H1 (cell line): Measurements from ENCODE around the gene CSPG5. TPM values are rescaled to one million over a fixed set of nuclear protein-coding genes. Genes with fewer than 3 reads are reported as not detected.
A peak's percentile ranks its signal among the peaks of the same experiment; 100 is the strongest.

ENCODE experiments used
- CTCF ChIA-PET: fragments of 300-600 bp; sonication (Branson Sonifier 250); formaldehyde crosslinking; loops from one replicate; lab custom pipeline; 2021; ENCODE audit not compliant: partially characterized antibody; lab: Charles Lee
- POLR2A ChIA-PET: fragments of 300-600 bp; sonication (Branson Sonifier 250); formaldehyde crosslinking; loops from one replicate; lab custom pipeline; 2021; ENCODE audit warnings: inconsistent platforms; ENCODE audit not compliant: partially characterized antibody; lab: Charles Lee
- DNase-seq, 2 experiments: peaks; one replicate each; pipeline versions ENCODE4 v3.0.0 to v3.0.0-alpha.2; 2010 to 2022; ENCODE audit warnings: low spot score in 2 of 2, low read depth in 1 of 2, mixed read lengths in 1 of 2
- FAIRE-seq: peaks from 2 replicates; lab custom pipeline; 2011; peaks lifted over from hg19 to GRCh38; lab: Jason Lieb, UNC
- H2AFZ ChIP-seq: 2 replicates; pipeline ENCODE4 v1.8.1; 2012; ENCODE audit warnings: low read length, inconsistent platforms
- H2AK5ac ChIP-seq: 2 replicates; pipeline ENCODE4 v1.6.1; 2013; ENCODE audit warnings: low read depth, low read length
- H2BK120ac ChIP-seq: replicated peaks from 2 replicates; pipeline ENCODE3; 2013; ENCODE audit warnings: low read depth, low read length, inconsistent platforms
- H2BK12ac ChIP-seq: 2 replicates; pipeline ENCODE4 v1.6.1; 2013; ENCODE audit warnings: low read depth, low read length
- H2BK15ac ChIP-seq: 2 replicates; pipeline ENCODE4 v1.6.1; 2013; ENCODE audit warnings: low read length
- H2BK20ac ChIP-seq: 2 replicates; pipeline ENCODE4 v1.6.1; 2013; ENCODE audit warnings: low read length
- H2BK5ac ChIP-seq: 2 replicates; pipeline ENCODE4 v1.6.1; 2013; ENCODE audit warnings: low read depth, low read length
- H3K14ac ChIP-seq: 2 replicates; pipeline ENCODE4 v1.6.1; 2013; ENCODE audit warnings: inconsistent platforms; ENCODE audit not compliant: insufficient read length
- H3K18ac ChIP-seq: 2 replicates; pipeline ENCODE4 v1.6.1; 2013; ENCODE audit warnings: low read length; ENCODE audit errors: extremely low read depth
- H3K23ac ChIP-seq: 2 replicates; pipeline ENCODE4 v1.6.1; 2013; ENCODE audit warnings: inconsistent platforms; ENCODE audit not compliant: insufficient read length
- H3K23me2 ChIP-seq: 2 replicates; pipeline ENCODE4 v1.6.1; 2013; ENCODE audit warnings: low read depth, low read length
- H3K27ac ChIP-seq: 2 replicates; pipeline ENCODE4 v1.6.1; 2011; ENCODE audit warnings: low read depth, low read length, inconsistent platforms
- H3K27me3 ChIP-seq, 4 experiments: replicated peaks in 1 of 4; 1 replicate in 1 of 4; 2 replicates in 3 of 4; pipeline versions ENCODE4 v1.6.1 to v1.8.1; 2011 to 2013; ENCODE audit warnings: low read length in 3 of 4, mild to moderate bottlenecking in 3 of 4, inconsistent platforms in 2 of 4, mixed read lengths in 2 of 4, moderate library complexity in 1 of 4; ENCODE audit not compliant: control insufficient read depth in 3 of 4, insufficient read depth in 3 of 4; ENCODE audit errors: extremely low read depth in 1 of 4
- H3K36me3 ChIP-seq, 4 experiments: 2 replicates each; pipeline versions ENCODE4 v1.6.1 to v1.8.1; 2011 to 2013; ENCODE audit warnings: mild to moderate bottlenecking in 4 of 4, low read length in 3 of 4, moderate library complexity in 2 of 4, control low read depth in 1 of 4, inconsistent platforms in 1 of 4; ENCODE audit not compliant: insufficient read depth in 4 of 4, control insufficient read depth in 2 of 4
- H3K4ac ChIP-seq: replicated peaks from 2 replicates; pipeline ENCODE3; 2013; ENCODE audit warnings: low read length, low read depth, mixed read lengths, inconsistent platforms; ENCODE audit not compliant: insufficient read length
- H3K4me1 ChIP-seq, 4 experiments: replicated peaks in 1 of 4; 1 replicate in 1 of 4; 2 replicates in 3 of 4; pipeline versions ENCODE4 v1.6.1 to v1.8.1; 2011 to 2013; ENCODE audit warnings: low read length in 3 of 4, inconsistent platforms in 2 of 4, mixed read lengths in 1 of 4; ENCODE audit not compliant: insufficient read depth in 4 of 4, control insufficient read depth in 3 of 4
- H3K4me2 ChIP-seq, 2 experiments: 2 replicates each; pipeline versions ENCODE4 v1.6.1 to v1.8.1; 2011 to 2013; ENCODE audit warnings: low read depth in 2 of 2, low read length in 2 of 2, control low read depth in 1 of 2, inconsistent platforms in 1 of 2, mild to moderate bottlenecking in 1 of 2; ENCODE audit not compliant: insufficient read depth in 1 of 2
- H3K4me3 ChIP-seq, 4 experiments: fragments of 200-600, 300-600 bp in 1 of 4; sonication (generic), shearing (Covaris generic), sonication (Bioruptor Twin) in 1 of 4; 2 replicates each; pipeline versions ENCODE4 v1.5.1 to v1.8.1; 2011 to 2016; ENCODE audit warnings: low read length in 4 of 4, low read depth in 3 of 4, control low read depth in 2 of 4, inconsistent platforms in 2 of 4, mild to moderate bottlenecking in 2 of 4, mixed read lengths in 1 of 4, moderate library complexity in 1 of 4; ENCODE audit not compliant: insufficient read depth in 2 of 4; ENCODE audit errors: extremely low read depth in 1 of 4
- H3K56ac ChIP-seq: replicated peaks from 2 replicates; pipeline ENCODE3; 2013; ENCODE audit warnings: low read depth, mild to moderate bottlenecking, mixed read lengths, low read length, inconsistent platforms; ENCODE audit not compliant: insufficient read length
- H3K79me1 ChIP-seq: 2 replicates; pipeline ENCODE4 v1.6.1; 2013; ENCODE audit warnings: low read depth, low read length, control low read depth
- H3K79me2 ChIP-seq, 2 experiments: 2 replicates each; pipeline versions ENCODE4 v1.6.1 to v1.8.1; 2012 to 2013; ENCODE audit warnings: low read length in 2 of 2, mild to moderate bottlenecking in 2 of 2, inconsistent platforms in 1 of 2; ENCODE audit not compliant: insufficient read depth in 2 of 2, control insufficient read depth in 1 of 2
- H3K9ac ChIP-seq, 4 experiments: replicated peaks in 1 of 4; 1 replicate in 1 of 4; 2 replicates in 3 of 4; pipeline versions ENCODE4 v1.6.1 to v1.8.1; 2011 to 2013; ENCODE audit warnings: low read depth in 3 of 4, low read length in 3 of 4, control low read depth in 2 of 4, mild to moderate bottlenecking in 2 of 4, moderate library complexity in 2 of 4, inconsistent platforms in 1 of 4; ENCODE audit errors: extremely low read depth in 1 of 4
- H3K9me3 ChIP-seq, 2 experiments: 2 replicates each; pipeline versions ENCODE4 v1.6.1 to v1.8.1; 2012 to 2013; ENCODE audit warnings: mild to moderate bottlenecking in 2 of 2, moderate library complexity in 2 of 2, control low read depth in 1 of 2, inconsistent platforms in 1 of 2, low read depth in 1 of 2, low read length in 1 of 2, mixed read lengths in 1 of 2; ENCODE audit not compliant: insufficient read depth in 2 of 2
- H4K20me1 ChIP-seq, 2 experiments: replicated peaks in 1 of 2; 2 replicates each; pipeline versions ENCODE3 to v1.8.1; 2011 to 2013; ENCODE audit warnings: inconsistent platforms in 2 of 2, low read length in 2 of 2, mild to moderate bottlenecking in 1 of 2; ENCODE audit not compliant: insufficient read depth in 2 of 2, control insufficient read depth in 1 of 2
- H4K5ac ChIP-seq: 2 replicates; pipeline ENCODE4 v1.6.1; 2013; ENCODE audit warnings: low read length, low read depth, mixed read lengths, inconsistent platforms; ENCODE audit not compliant: insufficient read length
- H4K8ac ChIP-seq: 2 replicates; pipeline ENCODE4 v1.8.0; 2013; ENCODE audit warnings: mild to moderate bottlenecking, moderate library complexity, low read length, inconsistent platforms; ENCODE audit not compliant: insufficient read depth; ENCODE audit errors: extremely low read depth
- H4K91ac ChIP-seq: replicated peaks from 2 replicates; pipeline ENCODE3; 2013; ENCODE audit warnings: low read length, mixed read lengths, inconsistent platforms; ENCODE audit not compliant: insufficient read length
- ATF3 ChIP-seq: IDR thresholded peaks from 2 replicates; pipeline ENCODE4 v1.6.1; 2011; ENCODE audit warnings: low read depth, mild to moderate bottlenecking, low read length; ENCODE audit not compliant: insufficient read depth
- BRCA1 ChIP-seq: IDR thresholded peaks from 2 replicates; pipeline ENCODE4 v1.6.1; 2012; ENCODE audit warnings: low read depth, low read length, improper control_type of control experiment
- CHD1 ChIP-seq: IDR thresholded peaks from 2 replicates; pipeline ENCODE4 v1.6.1; 2012; ENCODE audit warnings: low read depth, low read length, improper control_type of control experiment
- CHD2 ChIP-seq: IDR thresholded peaks from 2 replicates; pipeline ENCODE4 v1.6.1; 2012; ENCODE audit warnings: low read length, improper control_type of control experiment
- CREB1 ChIP-seq: IDR thresholded peaks from 2 replicates; pipeline ENCODE4 v1.6.1; 2012; ENCODE audit warnings: inconsistent platforms
- KDM4A ChIP-seq: IDR thresholded peaks from one replicate; pipeline ENCODE4 v1.7.1; 2012; ENCODE audit warnings: low read depth, mild to moderate bottlenecking, moderate library complexity, low read length, inconsistent platforms; ENCODE audit not compliant: severe bottlenecking
- POLR2A ChIP-seq, 2 experiments: IDR thresholded peaks; 1 replicate in 1 of 2; 2 replicates in 1 of 2; pipeline ENCODE4 v1.6.1; 2011; ENCODE audit warnings: low read depth in 2 of 2, low read length in 2 of 2, mild to moderate bottlenecking in 2 of 2; ENCODE audit errors: control extremely low read depth in 1 of 2
- POLR2AphosphoS5 ChIP-seq: IDR thresholded peaks from 2 replicates; pipeline ENCODE4 v1.6.1; 2011; ENCODE audit warnings: low read depth, low read length
- RAD21 ChIP-seq, 2 experiments: IDR thresholded peaks in 1 of 2; conservative IDR thresholded peaks in 1 of 2; 2 replicates each; pipeline ENCODE4 v1.6.1; 2011; ENCODE audit warnings: low read depth in 2 of 2, low read length in 2 of 2, improper control_type of control experiment in 1 of 2, inconsistent platforms in 1 of 2, mild to moderate bottlenecking in 1 of 2, moderate library complexity in 1 of 2
- RBBP5 ChIP-seq: IDR thresholded peaks from 2 replicates; pipeline ENCODE4 v1.7.1; 2012; ENCODE audit warnings: low read depth, mild to moderate bottlenecking, inconsistent platforms, low read length, moderate library complexity, borderline replicate concordance
- SIRT6 ChIP-seq: IDR thresholded peaks from one replicate; pipeline ENCODE4 v1.7.1; 2012; ENCODE audit warnings: low read length, inconsistent platforms
- SRF ChIP-seq: IDR thresholded peaks from 2 replicates; pipeline ENCODE4 v1.6.1; 2011; ENCODE audit warnings: mild to moderate bottlenecking, low read depth, low read length, moderate library complexity
- TAF1 ChIP-seq: IDR thresholded peaks from 2 replicates; pipeline ENCODE4 v1.6.1; 2011; ENCODE audit warnings: mild to moderate bottlenecking, low read depth, low read length
- TEAD4 ChIP-seq: IDR thresholded peaks from 2 replicates; pipeline ENCODE4 v1.6.1; 2012; ENCODE audit warnings: low read depth, low read length, inconsistent platforms, mixed read lengths
- WGBS, 2 experiments: shearing (Covaris generic) in 1 of 2; methylation state at CpG; one replicate each; pipeline versions ENCODE4 v1.1.6 to v1.1.7; 2013 to 2015; ENCODE audit warnings: low lambda C conversion rate in 2 of 2, mixed read lengths in 2 of 2, inconsistent platforms in 1 of 2, low coverage in 1 of 2, missing lambda C conversion rate in 1 of 2; ENCODE audit not compliant: insufficient replicate concordance in 2 of 2, insufficient coverage in 1 of 2, insufficient read length in 1 of 2; ENCODE audit errors: extremely low coverage in 1 of 2, missing lambda C conversion rate in 1 of 2; 5-methylcytosine and 5-hydroxymethylcytosine counted together
- polyA plus RNA-seq, 7 experiments: library from polyadenylated mRNA; depleted of rRNA in 3 of 7; stranded (reverse) in 5 of 7; unstranded in 2 of 7; fragments of >200 nt in 5 of 7; fragments of 200-250 nt in 2 of 7; gene quantifications; 1 replicate in 5 of 7; 2 replicates in 1 of 7; 4 replicates in 1 of 7; pipeline versions ENCODE4 v1.2.1 to v1.2.3, GENCODE V29; 2011 to 2013; ENCODE audit warnings: missing spikeins in 2 of 7, mixed read lengths in 2 of 7
- total RNA-seq: library from RNA; stranded (reverse); fragmentation: NEBNext Ultra II Directional; extraction: Animal tissue kit (Norgen Biotek cat#: 25700); gene quantifications from 2 replicates; pipeline ENCODE4 v1.2.1, GENCODE V29; 2021

CSPG5 gene
- total and polyA plus RNA-seq, 2 of the 8 experiments (the other 6 are each of a cell fraction or from before 2014, with no cell fraction given), result 2.1 to 7.4 TPM

GRCh38 chr3:47554335-47554734 is 24.3 kb downstream of the CSPG5 start:
- Histone ChIP-seq H3K18ac (no peak overlapping the region), H3K4me3 (no peak overlapping the region), H2AFZ (0 out of 2 replicates have a peak overlapping the region, but pooled peaks have one; percentile 57), H3K56ac (no peak overlapping the region)
- WGBS, 2 experiments, result 80% methylated on average over 5 of the region's 6 CpGs; no CpG with 5 or more reads in 1 of the 2 experiments
- TF ChIP-seq CREB1, result no peak
- TF ChIP-seq BRCA1, result no peak
- TF ChIP-seq ATF3, result no peak
- TF ChIP-seq KDM4A, result no peak
- TF ChIP-seq TAF1, result no peak
- TF ChIP-seq TEAD4, result no peak
- no peak for TF ChIP-seq RAD21 (IDR thresholded peaks at IDR 0.05 in 1 of 2, conservative IDR thresholded peaks at IDR 0.05 in 1 of 2; ENCODE audit: low read depth in 2 of 2, low read length in 2 of 2)
- no peak for TF ChIP-seq RBBP5
- no peak for TF ChIP-seq CHD2
- TF ChIP-seq POLR2AphosphoS5, result no peak
- TF ChIP-seq SIRT6, result no peak
- TF ChIP-seq SRF, result no peak
- no peak for TF ChIP-seq CHD1
- TF ChIP-seq POLR2A (IDR thresholded peaks at IDR 0.05; ENCODE audit: control extremely low read depth in 1 of 2, low read depth in 2 of 2, low read length in 2 of 2), result no peak
- TF ChIP-seq, all 59 proteins: peak for 0
- Histone ChIP-seq H3K9ac (no peak overlapping the region), H3K14ac (no peak overlapping the region), H3K27ac (no peak overlapping the region), H4K5ac (no peak overlapping the region), H3K79me1 (no peaks in the 10 kb centered on the region), H2BK5ac (no peak overlapping the region), H3K9me3 (no peaks in the 10 kb centered on the region), H3K23ac (no peak overlapping the region), H4K91ac (no peak overlapping the region), H2AK5ac (no peak overlapping the region), H3K23me2 (no peaks in the 10 kb centered on the region), H3K4ac (no peak overlapping the region), H3K36me3 (no peaks in the 10 kb centered on the region), H2BK15ac (no peak overlapping the region), H3K4me2 (no peak overlapping the region), H3K4me1 (peaks cover 0 to 3% (median 1%) of the 10 kb centered on the region in 4 experiments; a peak in 2 of 7 replicates), H2BK120ac (no peak overlapping the region), H4K20me1 (no peaks in the 10 kb centered on the region), H4K8ac (peak overlapping the region; percentile 79; the same call in 1 of the 2 replicates), H3K79me2 (no peaks in the 10 kb centered on the region), H2BK20ac (no peak overlapping the region), H2BK12ac (no peak overlapping the region), H3K27me3 (no peaks in the 10 kb centered on the region)
- ChIA-PET POLR2A (interaction anchor here (1.1 to 1.3 kb wide), 2 partner anchors 31 to 227 kb away, joined by 3 to 6 read pairs; partner anchors contain the start of gene SMARCC1), CTCF (interaction anchor here (1.2 to 3.9 kb wide), 2 partner anchors 18 to 31 kb away, joined by 3 to 31 read pairs; no protein-coding TSS in a partner anchor)
- no peak for DNase-seq
- no peak for FAIRE-seq
